Keratinocyte (primary cell): ENCODE results near the gene GNB1.

Experiments used
- EZH2 ChIP-seq: IDR thresholded peaks from one replicate; pipeline ENCODE4 v1.6.1; 2012; ENCODE audit warnings: inconsistent platforms, mild to moderate bottlenecking, low read length, moderate library complexity
- TF ChIP-seq, protein P1 (sequence below), 3 experiments: IDR thresholded peaks in 1 of 3; conservative IDR thresholded peaks in 1 of 3; optimal IDR thresholded peaks in 1 of 3; 2 replicates in 2 of 3; 3 replicates in 1 of 3; pipeline versions ENCODE3 to v1.5.1; 2011; ENCODE audit warnings: low read length in 3 of 3, mild to moderate bottlenecking in 3 of 3, moderate library complexity in 2 of 3, control low read depth in 1 of 3, inconsistent platforms in 1 of 3; ENCODE audit not compliant: insufficient read depth in 2 of 3; ENCODE audit errors: extremely low read depth in 1 of 3

DNA sequence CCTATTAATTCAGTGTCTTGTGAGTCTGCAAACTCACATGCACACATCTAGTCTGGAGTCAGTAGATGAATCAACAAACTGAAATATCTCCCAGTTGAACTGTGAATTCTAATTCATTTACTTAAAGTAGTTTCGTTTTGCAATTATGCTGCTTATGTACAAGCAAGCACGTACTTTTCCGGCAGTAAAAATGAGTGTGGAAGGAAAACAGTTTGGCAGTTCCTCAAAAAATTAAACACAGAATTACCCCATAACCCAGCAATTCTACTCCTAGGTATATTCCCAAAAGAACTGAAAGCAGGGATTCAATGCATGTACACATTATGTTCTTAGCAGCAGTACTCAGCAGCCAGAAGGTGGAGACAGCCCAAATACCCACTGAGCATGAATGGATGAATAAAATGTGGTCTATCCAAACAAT, 49.3 kb downstream of the GNB1 start:
- TF ChIP-seq, protein P1, sequence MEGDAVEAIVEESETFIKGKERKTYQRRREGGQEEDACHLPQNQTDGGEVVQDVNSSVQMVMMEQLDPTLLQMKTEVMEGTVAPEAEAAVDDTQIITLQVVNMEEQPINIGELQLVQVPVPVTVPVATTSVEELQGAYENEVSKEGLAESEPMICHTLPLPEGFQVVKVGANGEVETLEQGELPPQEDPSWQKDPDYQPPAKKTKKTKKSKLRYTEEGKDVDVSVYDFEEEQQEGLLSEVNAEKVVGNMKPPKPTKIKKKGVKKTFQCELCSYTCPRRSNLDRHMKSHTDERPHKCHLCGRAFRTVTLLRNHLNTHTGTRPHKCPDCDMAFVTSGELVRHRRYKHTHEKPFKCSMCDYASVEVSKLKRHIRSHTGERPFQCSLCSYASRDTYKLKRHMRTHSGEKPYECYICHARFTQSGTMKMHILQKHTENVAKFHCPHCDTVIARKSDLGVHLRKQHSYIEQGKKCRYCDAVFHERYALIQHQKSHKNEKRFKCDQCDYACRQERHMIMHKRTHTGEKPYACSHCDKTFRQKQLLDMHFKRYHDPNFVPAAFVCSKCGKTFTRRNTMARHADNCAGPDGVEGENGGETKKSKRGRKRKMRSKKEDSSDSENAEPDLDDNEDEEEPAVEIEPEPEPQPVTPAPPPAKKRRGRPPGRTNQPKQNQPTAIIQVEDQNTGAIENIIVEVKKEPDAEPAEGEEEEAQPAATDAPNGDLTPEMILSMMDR (optimal IDR thresholded peaks at IDR 0.05 in 1 of 3, IDR thresholded peaks at IDR 0.05 in 1 of 3, conservative IDR thresholded peaks at IDR 0.05 in 1 of 3; ENCODE audit: extremely low read depth in 1 of 3, insufficient read depth in 2 of 3, low read length in 3 of 3): peak in 1 of 3 experiments; percentile 18
- TF ChIP-seq EZH2: no peak
